IMR-90 (cell line): ENCODE data around the gene LCE1E.

Experiments used
- BHLHE40 ChIP-seq: fragments of 150-350 bp; IDR thresholded peaks from 2 replicates; pipeline ENCODE4 v1.6.1; 2016; ENCODE audit warnings: mild to moderate bottlenecking, low read depth, low read length
- CHD1 ChIP-seq: IDR thresholded peaks from 2 replicates; pipeline ENCODE4 v1.6.1; 2012; ENCODE audit warnings: low read depth, low read length, improper control_type of control experiment
- FOS ChIP-seq: fragments of 150-350 bp; IDR thresholded peaks from 2 replicates; pipeline ENCODE4 v1.6.1; 2016; ENCODE audit warnings: low read depth, low read length
- MAFK ChIP-seq: IDR thresholded peaks from 2 replicates; pipeline ENCODE4 v1.6.1; 2012; ENCODE audit warnings: low read depth, low read length, improper control_type of control experiment
- MAZ ChIP-seq: IDR thresholded peaks from 2 replicates; pipeline ENCODE4 v1.6.1; 2012; ENCODE audit warnings: low read depth, mild to moderate bottlenecking, low read length, improper control_type of control experiment, moderate library complexity, borderline replicate concordance
- MXI1 ChIP-seq: IDR thresholded peaks from 2 replicates; pipeline ENCODE4 v1.6.1; 2012; ENCODE audit warnings: low read depth, mild to moderate bottlenecking, low read length, moderate library complexity, borderline replicate concordance
- NFE2L2 ChIP-seq: fragments of 150-350 bp; IDR thresholded peaks from 2 replicates; pipeline ENCODE4 v1.6.1; 2016; ENCODE audit warnings: low read depth, mild to moderate bottlenecking, low read length
- POLR2A ChIP-seq: IDR thresholded peaks from 2 replicates; pipeline ENCODE4 v1.6.1; 2012; ENCODE audit warnings: mild to moderate bottlenecking, low read depth, low read length
- RAD21 ChIP-seq: IDR thresholded peaks from 2 replicates; pipeline ENCODE4 v1.6.1; 2012; ENCODE audit warnings: low read length, improper control_type of control experiment
- RFX5 ChIP-seq: IDR thresholded peaks from 2 replicates; pipeline ENCODE4 v1.8.0; 2012; ENCODE audit warnings: low read depth, mild to moderate bottlenecking, low read length, moderate library complexity
- SMC3 ChIP-seq: fragments of 150-350 bp; IDR thresholded peaks from 2 replicates; pipeline ENCODE4 v1.6.1; 2016; ENCODE audit warnings: low read depth, mild to moderate bottlenecking, antibody characterized with exemption, low read length, moderate library complexity
- TF ChIP-seq, protein P1 (sequence below): conservative IDR thresholded peaks from 2 replicates; pipeline ENCODE4 v1.5.1; 2012; ENCODE audit warnings: mild to moderate bottlenecking, low read depth, low read length, improper control_type of control experiment
- TF ChIP-seq, protein P2 (sequence below): fragments of 150-350 bp; IDR thresholded peaks from 2 replicates; pipeline ENCODE4 v1.6.1; 2017; ENCODE audit warnings: mild to moderate bottlenecking, antibody characterized with exemption, low read length, low read depth
- TF ChIP-seq, protein P3 (sequence below): fragments of 150-350 bp; IDR thresholded peaks from 2 replicates; pipeline ENCODE4 v1.6.1; 2016; ENCODE audit warnings: low read depth, mild to moderate bottlenecking, low read length, moderate library complexity, borderline replicate concordance

DNA sequence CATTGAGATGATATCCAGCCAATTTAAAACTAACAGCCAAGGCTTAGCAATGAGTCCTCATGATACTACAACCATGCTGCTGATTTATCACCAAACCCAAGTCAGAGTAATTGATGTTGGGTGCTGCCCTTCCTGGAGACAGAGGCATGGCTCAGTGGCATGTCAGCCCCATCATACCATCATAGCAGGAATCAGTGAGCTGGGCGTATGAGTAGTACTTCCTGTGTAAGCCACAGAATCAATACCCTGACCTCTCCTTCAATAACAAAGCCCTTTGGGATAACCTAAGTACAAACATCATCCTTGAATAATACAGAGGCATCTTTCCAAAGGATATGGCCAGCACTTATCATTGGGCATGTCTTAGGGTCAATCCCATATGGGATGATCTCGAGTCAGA, 3.0 kb upstream of the LCE1E start:
- TF ChIP-seq, protein P1, sequence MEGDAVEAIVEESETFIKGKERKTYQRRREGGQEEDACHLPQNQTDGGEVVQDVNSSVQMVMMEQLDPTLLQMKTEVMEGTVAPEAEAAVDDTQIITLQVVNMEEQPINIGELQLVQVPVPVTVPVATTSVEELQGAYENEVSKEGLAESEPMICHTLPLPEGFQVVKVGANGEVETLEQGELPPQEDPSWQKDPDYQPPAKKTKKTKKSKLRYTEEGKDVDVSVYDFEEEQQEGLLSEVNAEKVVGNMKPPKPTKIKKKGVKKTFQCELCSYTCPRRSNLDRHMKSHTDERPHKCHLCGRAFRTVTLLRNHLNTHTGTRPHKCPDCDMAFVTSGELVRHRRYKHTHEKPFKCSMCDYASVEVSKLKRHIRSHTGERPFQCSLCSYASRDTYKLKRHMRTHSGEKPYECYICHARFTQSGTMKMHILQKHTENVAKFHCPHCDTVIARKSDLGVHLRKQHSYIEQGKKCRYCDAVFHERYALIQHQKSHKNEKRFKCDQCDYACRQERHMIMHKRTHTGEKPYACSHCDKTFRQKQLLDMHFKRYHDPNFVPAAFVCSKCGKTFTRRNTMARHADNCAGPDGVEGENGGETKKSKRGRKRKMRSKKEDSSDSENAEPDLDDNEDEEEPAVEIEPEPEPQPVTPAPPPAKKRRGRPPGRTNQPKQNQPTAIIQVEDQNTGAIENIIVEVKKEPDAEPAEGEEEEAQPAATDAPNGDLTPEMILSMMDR: no peak
- TF ChIP-seq MAZ: no peak
- no peak for TF ChIP-seq MAFK
- TF ChIP-seq FOS: no peak
- no peak for TF ChIP-seq POLR2A
- no peak for TF ChIP-seq MXI1
- TF ChIP-seq RAD21: no peak
- TF ChIP-seq, protein P2, sequence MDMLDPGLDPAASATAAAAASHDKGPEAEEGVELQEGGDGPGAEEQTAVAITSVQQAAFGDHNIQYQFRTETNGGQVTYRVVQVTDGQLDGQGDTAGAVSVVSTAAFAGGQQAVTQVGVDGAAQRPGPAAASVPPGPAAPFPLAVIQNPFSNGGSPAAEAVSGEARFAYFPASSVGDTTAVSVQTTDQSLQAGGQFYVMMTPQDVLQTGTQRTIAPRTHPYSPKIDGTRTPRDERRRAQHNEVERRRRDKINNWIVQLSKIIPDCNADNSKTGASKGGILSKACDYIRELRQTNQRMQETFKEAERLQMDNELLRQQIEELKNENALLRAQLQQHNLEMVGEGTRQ: no peak
- no peak for TF ChIP-seq RFX5
- TF ChIP-seq SMC3: no peak
- TF ChIP-seq CHD1: no peak
- TF ChIP-seq NFE2L2: no peak
- TF ChIP-seq, protein P3, sequence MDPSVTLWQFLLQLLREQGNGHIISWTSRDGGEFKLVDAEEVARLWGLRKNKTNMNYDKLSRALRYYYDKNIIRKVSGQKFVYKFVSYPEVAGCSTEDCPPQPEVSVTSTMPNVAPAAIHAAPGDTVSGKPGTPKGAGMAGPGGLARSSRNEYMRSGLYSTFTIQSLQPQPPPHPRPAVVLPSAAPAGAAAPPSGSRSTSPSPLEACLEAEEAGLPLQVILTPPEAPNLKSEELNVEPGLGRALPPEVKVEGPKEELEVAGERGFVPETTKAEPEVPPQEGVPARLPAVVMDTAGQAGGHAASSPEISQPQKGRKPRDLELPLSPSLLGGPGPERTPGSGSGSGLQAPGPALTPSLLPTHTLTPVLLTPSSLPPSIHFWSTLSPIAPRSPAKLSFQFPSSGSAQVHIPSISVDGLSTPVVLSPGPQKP: no peak
- no peak for TF ChIP-seq BHLHE40
